Hematopoietic multipotent progenitor cell treated with erythropoietin and hydrocortisone succinate and interleukin-3 and kit ligand, for 4 days (in vitro differentiated cells): Measurements from ENCODE around the gene PCDHGA8.
"Not testable (repeated sequence)": the region's sequence is repeated elsewhere in the genome, so short reads cannot be mapped to it uniquely, and the experiment has no call there.

Source experiments
- DNase-seq: peaks from one replicate; pipeline ENCODE4 v3.0.0-alpha.2; 2015

PCDHGA8 gene

GRCh38 chr5:141392429-141393198, at the start of gene PCDHGA8:
PCDHGA8 (plus strand) TSS chr5:141392633; CDS start chr5:141392814, 181 bp downstream.
- DNase-seq: peak; percentile 10

GRCh38 chr5:141342773-141343172, 49.7 kb upstream of the PCDHGA8 start:
- no peak for DNase-seq

GRCh38 chr5:141343242-141343952, 49.0 kb upstream of the PCDHGA8 start, which contains the start of gene PCDHGA3:
PCDHGA3 (plus strand) TSS chr5:141343829; CDS start chr5:141344034, 205 bp downstream.
- peak; percentile 48 for DNase-seq

GRCh38 chr5:141343953-141344463, 48.4 kb upstream of the PCDHGA8 start:
- DNase-seq: no peak

GRCh38 chr5:141345327-141345726, 47.1 kb upstream of the PCDHGA8 start:
- DNase-seq: no peak

- DNase-seq: not testable (repeated sequence)
Observed at GRCh38 chr5:141346017-141346416, 46.4 kb upstream of the PCDHGA8 start.

GRCh38 chr5:141349917-141350619, 42.4 kb upstream of the PCDHGA8 start, which contains the start of gene PCDHGB1:
PCDHGB1 (plus strand) TSS chr5:141350099; CDS start chr5:141350261, 162 bp downstream.
- DNase-seq: peak; percentile 46

- no peak for DNase-seq
Observed at GRCh38 chr5:141351591-141351990, 40.8 kb upstream of the PCDHGA8 start.

GRCh38 chr5:141354900-141355469, 37.4 kb upstream of the PCDHGA8 start, which contains the start of gene PCDHGA4:
PCDHGA4 (plus strand) TSS chr5:141355021; CDS start chr5:141355108, 87 bp downstream.
- no peak for DNase-seq

GRCh38 chr5:141355641-141356040, 36.8 kb upstream of the PCDHGA8 start:
- DNase-seq: no peak

- DNase-seq: no peak
Observed at GRCh38 chr5:141356133-141356532, 36.3 kb upstream of the PCDHGA8 start.

- no peak for DNase-seq
Observed at GRCh38 chr5:141356950-141357349, 35.5 kb upstream of the PCDHGA8 start.

GRCh38 chr5:141359790-141360426, 32.5 kb upstream of the PCDHGA8 start, which contains the start of gene PCDHGB2:
PCDHGB2 (plus strand) TSS chr5:141359994; CDS start chr5:141360136, 142 bp downstream.
- peak; percentile 51 for DNase-seq

- no peak for DNase-seq
Observed at GRCh38 chr5:141360685-141361084, 31.7 kb upstream of the PCDHGA8 start.

- DNase-seq: no peak
Observed at GRCh38 chr5:141362719-141363118, 29.7 kb upstream of the PCDHGA8 start.

GRCh38 chr5:141363952-141364660, 28.3 kb upstream of the PCDHGA8 start, which contains the start of gene PCDHGA5:
PCDHGA5 (plus strand) TSS chr5:141364162; CDS start chr5:141364331, 169 bp downstream.
- DNase-seq: no peak

- DNase-seq: no peak
Observed at GRCh38 chr5:141366016-141366896, 26.2 kb upstream of the PCDHGA8 start.

- DNase-seq: peak; percentile 67
Observed at GRCh38 chr5:141369994-141370848, 22.2 kb upstream of the PCDHGA8 start, which contains the start of gene PCDHGB3. PCDHGB3 (plus strand) TSS chr5:141370242; CDS start chr5:141370395, 153 bp downstream.
